Suprapubic skin (tissue), 3 donors: ENCODE data around the gene ORC4.

Source experiments
- CTCF ChIP-seq, 2 donors: fragments of 200-600 bp in 1 of 2; fragments of 450-650 bp in 1 of 2; sonication (generic) in 1 of 2; IDR thresholded peaks; one replicate each; pipeline ENCODE4 v1.5.1; 2016 to 2019; ENCODE audit warnings: antibody characterized with exemption in 2 of 2, mild to moderate bottlenecking in 1 of 2, moderate library complexity in 1 of 2
- POLR2AphosphoS5 ChIP-seq, 3 donors: sonication (generic); formaldehyde crosslinking; IDR thresholded peaks; one replicate each; pipeline ENCODE4 v1.6.1; 2017; ENCODE audit warnings: antibody characterized with exemption in 3 of 3

GRCh38 chr2:147999126-147999525, 21.4 kb downstream of the ORC4 start:
- TF ChIP-seq CTCF (IDR thresholded peaks at IDR 0.05), result no peak
- no peak for TF ChIP-seq POLR2AphosphoS5 (IDR thresholded peaks at IDR 0.05)
